ENCODE measurements around the gene POGZ. TPM values are rescaled to one million over a fixed set of nuclear protein-coding genes. Genes with fewer than 3 reads are reported as not detected.

Gene POGZ
- total RNA-seq, 1 experiment from 2014 or later = 76.0 TPM

DNA sequence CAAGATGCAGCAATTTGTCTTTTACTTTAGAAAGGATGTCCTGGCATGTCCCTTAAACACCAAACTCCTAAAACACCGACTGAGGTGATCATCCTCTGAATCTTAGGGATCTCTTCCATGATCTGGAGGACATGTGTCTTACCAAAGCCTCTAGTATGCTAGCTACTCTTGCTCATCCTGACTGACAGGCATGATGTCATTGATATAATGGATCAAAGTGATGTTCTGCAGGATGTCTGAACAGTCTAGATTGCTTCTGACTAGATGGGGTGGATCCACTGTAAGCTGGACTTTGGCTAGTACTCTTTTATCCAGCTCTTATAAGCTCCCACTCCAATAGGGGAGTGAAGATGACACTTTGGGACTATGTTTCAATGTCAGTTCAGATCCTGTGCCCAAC is 40.6 kb upstream of the POGZ start:
- Histone ChIP-seq H3K36me3 (ENCODE audit: control insufficient read depth, insufficient read depth, low read length) (no peaks in the 10 kb centered on the region), H3K27me3 (ENCODE audit: control insufficient read depth, insufficient read depth, low read length) (no peaks in the 10 kb centered on the region), H3K27ac (ENCODE audit: low read length) (no peak overlapping the region), H3K4me1 (ENCODE audit: control insufficient read depth, insufficient read depth, low read length) (peaks cover 7% of the 10 kb centered on the region), H3K9me3 (ENCODE audit: control insufficient read depth, insufficient read depth, low read depth, low read length) (no peaks in the 10 kb centered on the region), H3K4me3 (ENCODE audit: low read depth in 2 of 2, low read length in 2 of 2) (no peak overlapping the region)
- in situ Hi-C loops (cut with HindIII; ENCODE audit: low pct_unique_long_range_greater_than_20kb, low sequenced_read_pairs) (no loop called here), intact Hi-C loops (cut with micrococcal nuclease; ENCODE audit: unreplicated experiment) (no loop called here)
- TF ChIP-seq, protein P1, sequence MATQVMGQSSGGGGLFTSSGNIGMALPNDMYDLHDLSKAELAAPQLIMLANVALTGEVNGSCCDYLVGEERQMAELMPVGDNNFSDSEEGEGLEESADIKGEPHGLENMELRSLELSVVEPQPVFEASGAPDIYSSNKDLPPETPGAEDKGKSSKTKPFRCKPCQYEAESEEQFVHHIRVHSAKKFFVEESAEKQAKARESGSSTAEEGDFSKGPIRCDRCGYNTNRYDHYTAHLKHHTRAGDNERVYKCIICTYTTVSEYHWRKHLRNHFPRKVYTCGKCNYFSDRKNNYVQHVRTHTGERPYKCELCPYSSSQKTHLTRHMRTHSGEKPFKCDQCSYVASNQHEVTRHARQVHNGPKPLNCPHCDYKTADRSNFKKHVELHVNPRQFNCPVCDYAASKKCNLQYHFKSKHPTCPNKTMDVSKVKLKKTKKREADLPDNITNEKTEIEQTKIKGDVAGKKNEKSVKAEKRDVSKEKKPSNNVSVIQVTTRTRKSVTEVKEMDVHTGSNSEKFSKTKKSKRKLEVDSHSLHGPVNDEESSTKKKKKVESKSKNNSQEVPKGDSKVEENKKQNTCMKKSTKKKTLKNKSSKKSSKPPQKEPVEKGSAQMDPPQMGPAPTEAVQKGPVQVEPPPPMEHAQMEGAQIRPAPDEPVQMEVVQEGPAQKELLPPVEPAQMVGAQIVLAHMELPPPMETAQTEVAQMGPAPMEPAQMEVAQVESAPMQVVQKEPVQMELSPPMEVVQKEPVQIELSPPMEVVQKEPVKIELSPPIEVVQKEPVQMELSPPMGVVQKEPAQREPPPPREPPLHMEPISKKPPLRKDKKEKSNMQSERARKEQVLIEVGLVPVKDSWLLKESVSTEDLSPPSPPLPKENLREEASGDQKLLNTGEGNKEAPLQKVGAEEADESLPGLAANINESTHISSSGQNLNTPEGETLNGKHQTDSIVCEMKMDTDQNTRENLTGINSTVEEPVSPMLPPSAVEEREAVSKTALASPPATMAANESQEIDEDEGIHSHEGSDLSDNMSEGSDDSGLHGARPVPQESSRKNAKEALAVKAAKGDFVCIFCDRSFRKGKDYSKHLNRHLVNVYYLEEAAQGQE (IDR thresholded peaks at IDR 0.05; ENCODE audit: insufficient read depth in 1 of 2, low read depth in 2 of 2, low read length in 1 of 2) = no peak
- no peak for TF ChIP-seq SIN3A (IDR thresholded peaks at IDR 0.05; ENCODE audit: borderline replicate concordance, insufficient read depth, low read depth, low read length)
- no peak for TF ChIP-seq POLR2AphosphoS5 (IDR thresholded peaks at IDR 0.05; ENCODE audit: low read depth, low read length)
- TF ChIP-seq, protein P2, sequence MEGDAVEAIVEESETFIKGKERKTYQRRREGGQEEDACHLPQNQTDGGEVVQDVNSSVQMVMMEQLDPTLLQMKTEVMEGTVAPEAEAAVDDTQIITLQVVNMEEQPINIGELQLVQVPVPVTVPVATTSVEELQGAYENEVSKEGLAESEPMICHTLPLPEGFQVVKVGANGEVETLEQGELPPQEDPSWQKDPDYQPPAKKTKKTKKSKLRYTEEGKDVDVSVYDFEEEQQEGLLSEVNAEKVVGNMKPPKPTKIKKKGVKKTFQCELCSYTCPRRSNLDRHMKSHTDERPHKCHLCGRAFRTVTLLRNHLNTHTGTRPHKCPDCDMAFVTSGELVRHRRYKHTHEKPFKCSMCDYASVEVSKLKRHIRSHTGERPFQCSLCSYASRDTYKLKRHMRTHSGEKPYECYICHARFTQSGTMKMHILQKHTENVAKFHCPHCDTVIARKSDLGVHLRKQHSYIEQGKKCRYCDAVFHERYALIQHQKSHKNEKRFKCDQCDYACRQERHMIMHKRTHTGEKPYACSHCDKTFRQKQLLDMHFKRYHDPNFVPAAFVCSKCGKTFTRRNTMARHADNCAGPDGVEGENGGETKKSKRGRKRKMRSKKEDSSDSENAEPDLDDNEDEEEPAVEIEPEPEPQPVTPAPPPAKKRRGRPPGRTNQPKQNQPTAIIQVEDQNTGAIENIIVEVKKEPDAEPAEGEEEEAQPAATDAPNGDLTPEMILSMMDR (IDR thresholded peaks at IDR 0.05) = no peak
- TF ChIP-seq TCF7L2 (IDR thresholded peaks at IDR 0.05; ENCODE audit: low read depth, low read length) = no peak
- DNase-seq (ENCODE audit: low read depth, low spot score) (no peak), ATAC-seq (no peak)
- no TSS peak for BruUV-seq (replicated peaks)
- POLR2A ChIA-PET = no interaction called here
- CTCF ChIA-PET = no interaction called here

DNA sequence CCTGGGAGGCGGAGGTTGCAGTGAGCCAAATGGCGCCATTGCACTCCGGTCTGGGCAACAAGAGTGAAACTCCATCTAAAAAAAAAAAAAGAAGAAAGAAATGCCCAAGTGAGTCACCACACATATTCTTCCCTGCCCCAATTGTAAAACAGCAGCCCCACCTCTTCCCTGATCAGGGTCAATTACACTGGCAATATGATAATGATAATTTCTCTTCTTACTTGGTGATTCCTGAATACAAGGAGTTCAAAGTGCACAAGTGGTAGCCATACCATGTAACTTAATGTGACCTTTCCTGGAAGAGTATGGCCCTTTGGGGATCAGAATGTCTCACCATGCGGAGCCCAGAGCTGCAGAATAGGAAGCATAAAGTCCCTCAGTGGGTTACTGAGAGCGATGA is 40.1 kb upstream of the POGZ start:
- no TSS peak for BruUV-seq (replicated peaks)
- no peaks in the 10 kb centered on the region for H3K36me3 ChIP-seq (ENCODE audit: control insufficient read depth, insufficient read depth, low read length)
- no peaks in the 10 kb centered on the region for H3K27me3 ChIP-seq (ENCODE audit: control insufficient read depth, insufficient read depth, low read length)
- H3K9me3 ChIP-seq (ENCODE audit: control insufficient read depth, insufficient read depth, low read depth, low read length) = no peaks in the 10 kb centered on the region
- no peak for TF ChIP-seq SIN3A (IDR thresholded peaks at IDR 0.05; ENCODE audit: borderline replicate concordance, insufficient read depth, low read depth, low read length)
- no peak for TF ChIP-seq POLR2AphosphoS5 (IDR thresholded peaks at IDR 0.05; ENCODE audit: low read depth, low read length)
- no peak for TF ChIP-seq TCF7L2 (IDR thresholded peaks at IDR 0.05; ENCODE audit: low read depth, low read length)
- TF ChIP-seq, protein P1 (IDR thresholded peaks at IDR 0.05; ENCODE audit: insufficient read depth in 1 of 2, low read depth in 2 of 2, low read length in 1 of 2) = no peak
- TF ChIP-seq, protein P2 (IDR thresholded peaks at IDR 0.05) = no peak
- in situ Hi-C loops (cut with HindIII; ENCODE audit: low pct_unique_long_range_greater_than_20kb, low sequenced_read_pairs) = no loop called here
- H3K27ac ChIP-seq (ENCODE audit: low read length) = no peak overlapping the region
- ATAC-seq = no peak
- no peak for DNase-seq (ENCODE audit: low read depth, low spot score)
- H3K4me3 ChIP-seq (ENCODE audit: low read depth in 2 of 2, low read length in 2 of 2) = no peak overlapping the region
- POLR2A ChIA-PET = no interaction called here
- peaks cover 11% of the 10 kb centered on the region for H3K4me1 ChIP-seq (ENCODE audit: control insufficient read depth, insufficient read depth, low read length)
- intact Hi-C loops (cut with micrococcal nuclease; ENCODE audit: unreplicated experiment) = no loop called here
- CTCF ChIA-PET = no interaction called here
